ENCODE results near the gene B4GALT1. TPM values are rescaled to one million over a fixed set of nuclear protein-coding genes. Genes with fewer than 3 reads are reported as not detected.

The B4GALT1 gene
- total RNA-seq, 1 donor from 2014 or later = 60.2 TPM

DNA sequence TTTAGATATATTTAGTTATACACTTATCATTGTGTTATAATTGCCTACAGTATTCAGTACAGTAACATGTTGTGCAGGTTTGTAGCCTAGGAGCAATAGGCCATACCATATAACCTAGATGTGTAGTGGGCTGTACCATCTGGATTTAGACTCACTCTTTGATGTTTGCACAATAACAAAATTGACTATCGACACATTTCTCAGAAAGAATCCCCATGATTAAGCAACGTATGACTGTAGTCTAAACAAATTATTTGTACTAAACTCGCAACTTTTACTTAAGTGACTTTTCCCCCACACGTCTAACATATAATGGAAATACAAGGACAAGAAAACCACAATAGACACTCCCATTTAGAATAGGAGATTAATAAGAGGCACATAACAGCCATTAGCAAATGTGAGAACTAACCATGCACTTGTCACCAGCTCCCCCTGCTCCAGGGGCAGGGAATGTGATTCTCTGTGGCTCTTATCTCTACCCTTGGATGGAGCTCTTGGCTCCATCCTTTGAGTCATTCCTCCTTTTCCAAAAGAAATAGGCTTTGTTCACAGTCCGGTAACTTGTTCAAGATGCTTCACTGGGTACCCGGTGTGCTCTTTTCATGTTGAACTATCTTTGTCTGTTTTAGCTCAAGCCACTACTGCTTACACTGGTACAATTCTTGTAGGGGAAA is 8.7 kb upstream of the B4GALT1 start:
- TF ChIP-seq, protein P1, sequence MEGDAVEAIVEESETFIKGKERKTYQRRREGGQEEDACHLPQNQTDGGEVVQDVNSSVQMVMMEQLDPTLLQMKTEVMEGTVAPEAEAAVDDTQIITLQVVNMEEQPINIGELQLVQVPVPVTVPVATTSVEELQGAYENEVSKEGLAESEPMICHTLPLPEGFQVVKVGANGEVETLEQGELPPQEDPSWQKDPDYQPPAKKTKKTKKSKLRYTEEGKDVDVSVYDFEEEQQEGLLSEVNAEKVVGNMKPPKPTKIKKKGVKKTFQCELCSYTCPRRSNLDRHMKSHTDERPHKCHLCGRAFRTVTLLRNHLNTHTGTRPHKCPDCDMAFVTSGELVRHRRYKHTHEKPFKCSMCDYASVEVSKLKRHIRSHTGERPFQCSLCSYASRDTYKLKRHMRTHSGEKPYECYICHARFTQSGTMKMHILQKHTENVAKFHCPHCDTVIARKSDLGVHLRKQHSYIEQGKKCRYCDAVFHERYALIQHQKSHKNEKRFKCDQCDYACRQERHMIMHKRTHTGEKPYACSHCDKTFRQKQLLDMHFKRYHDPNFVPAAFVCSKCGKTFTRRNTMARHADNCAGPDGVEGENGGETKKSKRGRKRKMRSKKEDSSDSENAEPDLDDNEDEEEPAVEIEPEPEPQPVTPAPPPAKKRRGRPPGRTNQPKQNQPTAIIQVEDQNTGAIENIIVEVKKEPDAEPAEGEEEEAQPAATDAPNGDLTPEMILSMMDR (IDR thresholded peaks at IDR 0.05) = no peak
- Mint-ChIP-seq H3K27ac (ENCODE audit: unreplicated experiment) (no peak overlapping the region), H3K9me3 (ENCODE audit: low read depth) (no peaks in the 10 kb centered on the region), H3K36me3 (ENCODE audit: low read depth) (no peaks in the 10 kb centered on the region), H3K4me1 (ENCODE audit: low read depth) (peaks cover 24% of the 10 kb centered on the region), H3K4me3 (ENCODE audit: unreplicated experiment) (no peak overlapping the region), H3K27me3 (ENCODE audit: low read depth) (no peaks in the 10 kb centered on the region)
- DNase-seq (ENCODE audit: low spot score) = no peak

DNA sequence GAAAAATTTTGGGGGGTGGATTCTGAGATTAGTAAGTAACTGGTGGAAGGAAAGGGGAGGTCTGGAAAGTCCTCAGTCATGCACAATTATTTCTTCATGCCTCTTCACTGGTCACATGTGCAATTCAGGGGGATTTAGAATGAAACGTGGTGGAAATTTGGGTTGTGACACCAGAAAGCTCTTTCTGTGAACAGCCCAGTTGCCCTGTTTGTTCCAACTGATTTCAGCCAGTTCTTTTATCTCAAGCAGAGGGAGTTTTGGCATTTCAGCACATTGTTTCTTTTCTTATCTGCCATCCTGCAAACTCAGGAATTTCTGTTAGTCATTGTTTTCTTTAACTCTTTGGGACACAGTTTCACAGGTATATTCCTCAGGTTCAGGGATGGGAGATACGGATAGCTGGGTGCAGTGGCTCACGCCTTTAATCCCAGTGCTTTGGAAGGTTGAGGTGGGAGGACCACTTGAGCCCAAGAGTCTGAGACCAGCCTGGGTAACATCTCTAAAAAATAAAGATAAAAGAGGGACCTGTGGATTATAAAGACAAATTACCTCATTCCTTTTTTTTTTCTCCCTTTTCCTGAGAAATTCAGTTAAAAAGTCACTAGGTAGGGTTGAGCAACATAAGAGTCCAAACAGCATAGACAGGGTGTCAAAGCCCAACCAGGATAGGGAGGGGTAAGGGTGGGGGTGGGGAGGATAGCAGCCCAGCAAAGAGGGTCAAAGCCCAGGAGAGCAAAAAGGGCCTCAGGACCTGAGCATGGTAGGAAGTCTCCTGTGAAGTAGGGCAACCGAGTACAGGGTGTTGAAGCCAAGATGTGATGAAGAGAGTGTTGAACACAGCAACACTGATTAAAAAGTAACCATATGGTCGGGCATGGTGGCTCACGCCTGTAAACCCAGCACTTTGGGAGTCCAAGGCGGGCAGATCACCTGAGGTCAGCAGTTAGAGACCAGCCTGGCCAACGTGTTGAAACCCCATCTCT is 5.4 kb upstream of the B4GALT1 start:
- no peak for DNase-seq (ENCODE audit: low spot score)

DNA sequence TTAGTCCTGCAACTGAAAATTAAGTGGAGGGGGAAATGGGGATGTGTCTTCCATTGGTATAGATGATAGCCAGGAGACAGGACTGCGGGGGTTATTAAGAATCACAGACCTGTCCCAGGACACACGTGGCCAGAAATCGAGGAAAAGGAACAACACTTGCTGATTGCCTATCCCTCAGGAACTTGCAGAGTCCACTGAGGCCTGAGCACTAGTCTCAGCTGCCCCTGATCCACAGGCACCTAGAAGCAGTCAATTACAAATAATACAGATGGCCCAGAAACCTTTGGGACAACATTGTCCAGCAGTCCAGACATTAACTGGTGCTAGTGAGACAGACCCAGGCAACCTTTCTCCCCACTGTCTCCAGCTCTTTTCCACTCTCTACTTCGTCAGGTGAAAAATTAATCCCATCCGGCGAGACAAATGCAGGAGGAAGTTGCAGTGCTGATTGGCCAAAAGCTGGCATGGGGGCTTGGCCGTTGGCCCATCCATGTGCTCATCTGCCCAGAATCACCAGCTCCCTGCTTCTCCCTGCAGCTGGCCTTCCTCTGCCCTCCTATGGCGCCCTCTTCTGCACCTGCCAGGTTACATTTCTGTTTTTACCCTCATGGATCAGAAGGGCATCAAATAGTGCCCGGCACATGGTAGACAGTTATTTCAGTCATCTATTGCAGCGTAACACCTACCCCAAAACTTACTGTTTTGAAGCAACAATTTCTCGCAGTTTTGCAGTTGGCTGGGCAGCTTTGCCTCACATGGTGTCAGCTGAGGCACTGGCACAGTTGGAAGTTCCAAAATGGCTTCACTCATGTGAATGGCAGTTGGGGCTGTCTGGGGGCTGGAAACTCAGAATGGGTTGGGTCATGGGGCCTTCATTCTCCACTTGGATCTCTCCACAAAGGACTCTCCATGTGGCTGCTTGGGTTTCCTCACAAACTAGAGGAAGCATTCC is 3.6 kb upstream of the B4GALT1 start:
- Mint-ChIP-seq H3K27me3 (ENCODE audit: low read depth) (no peaks in the 10 kb centered on the region), H3K27ac (ENCODE audit: unreplicated experiment) (no peak overlapping the region), H3K36me3 (ENCODE audit: low read depth) (no peaks in the 10 kb centered on the region), H3K4me3 (ENCODE audit: unreplicated experiment) (no peak overlapping the region), H3K9me3 (ENCODE audit: low read depth) (no peaks in the 10 kb centered on the region), H3K4me1 (ENCODE audit: low read depth) (peaks cover 20% of the 10 kb centered on the region)
- DNase-seq (ENCODE audit: low spot score) = no peak
- TF ChIP-seq, protein P1 (IDR thresholded peaks at IDR 0.05) = peak; percentile 66

More for the DNA sequence above, 5.4 kb upstream of the B4GALT1 start:
- TF ChIP-seq, protein P1 (IDR thresholded peaks at IDR 0.05) = no peak
- H3K9me3 Mint-ChIP-seq (ENCODE audit: low read depth) = no peaks in the 10 kb centered on the region
- no peak overlapping the region for H3K27ac Mint-ChIP-seq (ENCODE audit: unreplicated experiment)
- no peak overlapping the region for H3K4me3 Mint-ChIP-seq (ENCODE audit: unreplicated experiment)
- H3K4me1 Mint-ChIP-seq (ENCODE audit: low read depth) = peaks cover 13% of the 10 kb centered on the region
- H3K27me3 Mint-ChIP-seq (ENCODE audit: low read depth) = no peaks in the 10 kb centered on the region
- H3K36me3 Mint-ChIP-seq (ENCODE audit: low read depth) = no peaks in the 10 kb centered on the region

DNA sequence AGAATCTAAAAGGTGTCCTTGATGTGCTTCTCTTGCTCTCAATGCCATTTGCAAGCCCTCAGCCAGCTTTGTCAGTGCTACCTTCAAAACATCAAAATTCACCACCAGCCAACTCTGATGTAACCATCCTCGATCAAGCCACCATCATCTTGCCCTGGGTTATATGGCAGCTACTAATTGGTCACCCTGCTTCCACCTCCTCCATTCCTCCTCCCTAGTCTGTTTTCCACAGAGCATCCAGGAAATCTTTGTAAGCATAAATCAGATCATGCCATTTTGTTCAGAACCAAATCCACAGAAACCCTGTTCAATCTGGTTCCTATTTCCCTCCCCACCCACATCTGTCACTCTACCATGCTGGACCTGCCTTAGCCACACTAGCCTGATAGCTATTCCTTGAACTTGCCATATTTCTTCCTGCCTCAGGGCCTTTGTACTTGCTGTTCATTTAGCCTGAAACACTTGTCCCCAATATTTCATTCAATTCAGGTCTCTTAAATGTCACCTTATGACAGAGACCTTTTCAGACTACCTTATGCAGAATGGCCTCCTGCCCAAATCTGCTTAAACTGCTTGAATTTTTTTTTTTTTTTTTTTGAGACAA is 1.9 kb upstream of the B4GALT1 start:
- no peaks in the 10 kb centered on the region for H3K27me3 Mint-ChIP-seq (ENCODE audit: low read depth)
- no peaks in the 10 kb centered on the region for H3K9me3 Mint-ChIP-seq (ENCODE audit: low read depth)
- no peak overlapping the region for H3K4me3 Mint-ChIP-seq (ENCODE audit: unreplicated experiment)
- no peak for DNase-seq (ENCODE audit: low spot score)
- H3K27ac Mint-ChIP-seq (ENCODE audit: unreplicated experiment) = no peak overlapping the region
- H3K36me3 Mint-ChIP-seq (ENCODE audit: low read depth) = no peaks in the 10 kb centered on the region
- TF ChIP-seq, protein P1 (IDR thresholded peaks at IDR 0.05) = no peak
- H3K4me1 Mint-ChIP-seq (ENCODE audit: low read depth) = peaks cover 36% of the 10 kb centered on the region

Measured in chondrocyte (in vitro differentiated cells).